Loucy (cell line): Measurements from ENCODE around the gene HPSE2.

Experiments used
- H2AFZ ChIP-seq: fragments of 200-600 bp; sonication (generic); 2 replicates; pipeline ENCODE4 v1.6.0; 2016; ENCODE audit warnings: antibody characterized with exemption, mild to moderate bottlenecking, low read length, moderate library complexity
- H3F3A ChIP-seq: fragments of 200-600 bp; 2 replicates; pipeline ENCODE4 v1.6.0; 2016; ENCODE audit warnings: antibody characterized with exemption, low read depth, mild to moderate bottlenecking
- H3K27me3 ChIP-seq: fragments of 200-600 bp; sonication (generic); 2 replicates; pipeline ENCODE4 v1.6.1; 2014; ENCODE audit warnings: low read length, mild to moderate bottlenecking; ENCODE audit not compliant: insufficient read depth, poor library complexity, severe bottlenecking
- H3K36me3 ChIP-seq: fragments of 200-600 bp; sonication (generic); 2 replicates; pipeline ENCODE4 v1.6.1; 2016; ENCODE audit warnings: low read length; ENCODE audit not compliant: insufficient read depth
- H3K4me1 ChIP-seq: fragments of 200-600 bp; sonication (generic); 2 replicates; pipeline ENCODE4 v1.5.1; 2014; ENCODE audit warnings: low read length, mild to moderate bottlenecking; ENCODE audit not compliant: insufficient read depth, poor library complexity, severe bottlenecking
- H3K4me2 ChIP-seq: fragments of 200-600 bp; sonication (generic); 2 replicates; pipeline ENCODE4 v1.6.0; 2014; ENCODE audit warnings: antibody characterized with exemption, low read length, low read depth, mild to moderate bottlenecking; ENCODE audit not compliant: poor library complexity, severe bottlenecking
- H3K4me3 ChIP-seq: fragments of 200-600 bp; sonication (generic); 2 replicates; pipeline ENCODE4 v1.5.1; 2014; ENCODE audit warnings: low read length, mild to moderate bottlenecking, mixed read lengths; ENCODE audit not compliant: poor library complexity, severe bottlenecking
- H3K79me2 ChIP-seq: fragments of 200-600 bp; sonication (generic); 2 replicates; pipeline ENCODE4 v1.6.1; 2014; ENCODE audit warnings: low read length; ENCODE audit not compliant: insufficient read depth
- H3K9ac ChIP-seq: fragments of 200-600 bp; sonication (generic); 2 replicates; pipeline ENCODE4 v1.6.0; 2014; ENCODE audit warnings: mild to moderate bottlenecking, low read depth, low read length, moderate library complexity; ENCODE audit not compliant: poor library complexity, severe bottlenecking
- H3K9me2 ChIP-seq: fragments of 200-600 bp; sonication (generic); replicated peaks from 2 replicates; pipeline ENCODE4 v1.6.1; 2016; ENCODE audit warnings: low read depth, low read length, mixed read lengths
- H3K9me3 ChIP-seq: fragments of 200-600 bp; sonication (generic); 2 replicates; pipeline ENCODE4 v1.6.1; 2014; ENCODE audit warnings: mild to moderate bottlenecking, antibody characterized with exemption, low read length, low read depth; ENCODE audit not compliant: insufficient read depth
- H4K20me1 ChIP-seq: fragments of 200-600 bp; sonication (generic); 2 replicates; pipeline ENCODE4 v1.6.0; 2014; ENCODE audit warnings: antibody characterized with exemption, low read length, mild to moderate bottlenecking; ENCODE audit not compliant: insufficient read depth, poor library complexity, severe bottlenecking
- EZH2phosphoT487 ChIP-seq: fragments of 200-600 bp; IDR thresholded peaks from 2 replicates; pipeline ENCODE4 v1.6.1; 2018; ENCODE audit warnings: antibody characterized with exemption, mild to moderate bottlenecking, moderate library complexity, borderline replicate concordance
- TF ChIP-seq, protein P1 (sequence below): fragments of 200-600 bp; sonication (generic); conservative IDR thresholded peaks from 2 replicates; pipeline ENCODE4 v1.5.1; 2014; ENCODE audit warnings: mild to moderate bottlenecking, antibody characterized with exemption, low read length

Gene HPSE2

DNA sequence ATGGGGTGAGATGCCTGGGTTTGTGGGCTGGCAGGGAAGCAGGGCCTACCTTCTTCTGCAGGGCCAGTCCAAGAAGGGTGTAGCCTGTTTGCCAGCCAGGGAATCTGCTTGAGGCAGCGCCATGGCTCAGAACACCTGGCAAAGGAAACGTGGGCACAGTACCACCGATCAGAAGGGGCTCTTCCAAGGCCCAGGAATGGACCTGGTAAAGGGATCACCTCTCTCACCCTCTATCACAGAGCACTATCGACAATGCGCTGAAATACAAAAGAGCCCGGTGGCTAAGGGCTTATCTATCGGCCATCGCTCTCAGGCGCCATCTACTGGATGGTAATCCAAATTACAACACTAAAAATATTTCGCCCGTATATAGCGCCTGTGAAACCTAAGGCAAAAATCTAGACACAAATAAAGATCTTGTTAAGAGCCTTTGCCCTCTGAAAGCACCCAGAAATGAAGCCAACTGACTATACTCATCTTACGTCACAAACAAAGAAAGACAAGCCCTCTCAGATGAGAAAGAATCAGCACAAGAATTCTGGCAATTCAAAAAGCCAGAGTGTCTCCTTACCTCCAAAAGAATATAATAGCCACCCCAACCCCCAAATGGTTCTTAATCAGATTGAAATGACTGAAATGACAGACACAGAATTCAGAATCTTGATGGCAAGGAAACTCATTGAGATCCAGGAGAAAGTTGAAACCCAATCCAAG is 571.2 kb downstream of the HPSE2 start:
- Histone ChIP-seq H3K9me2 (no peaks in the 10 kb centered on the region), H3K4me1 (no peaks in the 10 kb centered on the region), H3F3A (no peaks in the 10 kb centered on the region), H3K4me3 (no peak overlapping the region), H3K79me2 (no peaks in the 10 kb centered on the region), H3K9me3 (no peaks in the 10 kb centered on the region), H3K36me3 (no peaks in the 10 kb centered on the region), H3K9ac (no peak overlapping the region), H4K20me1 (no peaks in the 10 kb centered on the region), H3K4me2 (no peak overlapping the region), H3K27me3 (no peaks in the 10 kb centered on the region), H2AFZ (peak overlapping the region; percentile 94)
- TF ChIP-seq, protein P1, sequence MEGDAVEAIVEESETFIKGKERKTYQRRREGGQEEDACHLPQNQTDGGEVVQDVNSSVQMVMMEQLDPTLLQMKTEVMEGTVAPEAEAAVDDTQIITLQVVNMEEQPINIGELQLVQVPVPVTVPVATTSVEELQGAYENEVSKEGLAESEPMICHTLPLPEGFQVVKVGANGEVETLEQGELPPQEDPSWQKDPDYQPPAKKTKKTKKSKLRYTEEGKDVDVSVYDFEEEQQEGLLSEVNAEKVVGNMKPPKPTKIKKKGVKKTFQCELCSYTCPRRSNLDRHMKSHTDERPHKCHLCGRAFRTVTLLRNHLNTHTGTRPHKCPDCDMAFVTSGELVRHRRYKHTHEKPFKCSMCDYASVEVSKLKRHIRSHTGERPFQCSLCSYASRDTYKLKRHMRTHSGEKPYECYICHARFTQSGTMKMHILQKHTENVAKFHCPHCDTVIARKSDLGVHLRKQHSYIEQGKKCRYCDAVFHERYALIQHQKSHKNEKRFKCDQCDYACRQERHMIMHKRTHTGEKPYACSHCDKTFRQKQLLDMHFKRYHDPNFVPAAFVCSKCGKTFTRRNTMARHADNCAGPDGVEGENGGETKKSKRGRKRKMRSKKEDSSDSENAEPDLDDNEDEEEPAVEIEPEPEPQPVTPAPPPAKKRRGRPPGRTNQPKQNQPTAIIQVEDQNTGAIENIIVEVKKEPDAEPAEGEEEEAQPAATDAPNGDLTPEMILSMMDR, result peak; percentile 83
- no peak for TF ChIP-seq EZH2phosphoT487

DNA sequence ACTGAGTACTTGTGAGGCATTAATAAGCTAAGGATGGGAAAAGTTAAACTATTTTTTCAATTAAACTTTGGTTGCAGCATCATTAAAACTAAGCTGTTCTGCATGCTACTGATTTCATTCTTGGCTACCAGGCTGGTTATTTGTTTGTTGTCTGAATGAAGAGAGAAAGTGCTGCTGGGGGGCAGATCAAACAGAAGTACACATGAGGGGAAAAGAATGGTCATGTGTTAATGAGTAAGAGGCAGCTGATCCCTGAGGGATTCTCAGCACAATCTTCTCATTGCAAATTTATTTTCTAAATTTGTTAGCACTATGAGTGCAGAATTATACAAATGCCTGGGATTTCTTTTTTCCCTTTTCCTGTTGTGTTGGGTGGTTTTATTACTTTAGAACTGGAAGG is 575.7 kb downstream of the HPSE2 start:
- Histone ChIP-seq H3K9me2 (no peaks in the 10 kb centered on the region), H3K9ac (no peak overlapping the region), H4K20me1 (no peaks in the 10 kb centered on the region), H3K4me2 (no peak overlapping the region), H3F3A (no peaks in the 10 kb centered on the region), H2AFZ (no peak overlapping the region), H3K79me2 (no peaks in the 10 kb centered on the region), H3K4me3 (no peak overlapping the region), H3K4me1 (no peaks in the 10 kb centered on the region), H3K9me3 (no peaks in the 10 kb centered on the region), H3K27me3 (no peaks in the 10 kb centered on the region), H3K36me3 (no peaks in the 10 kb centered on the region)
- TF ChIP-seq, protein P1, result no peak
- TF ChIP-seq EZH2phosphoT487, result no peak

DNA sequence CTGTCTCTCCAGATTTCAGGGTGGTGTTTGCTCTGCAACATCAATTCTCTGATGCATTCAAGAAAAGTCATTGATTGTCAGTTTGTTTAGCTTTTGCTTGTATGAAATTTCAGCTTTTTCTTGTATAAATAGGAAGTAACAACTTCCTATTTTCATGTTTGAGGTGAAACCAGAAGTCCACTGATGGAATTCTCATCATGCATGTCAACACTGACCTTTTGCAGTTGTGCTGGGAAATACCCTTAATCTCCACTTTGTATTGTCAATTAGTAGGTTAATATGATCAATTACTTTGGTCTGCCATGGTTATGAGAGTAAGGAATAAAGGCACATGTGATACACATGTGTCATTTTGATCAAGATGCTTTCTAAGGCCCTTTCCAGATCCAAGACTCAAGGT is 580.2 kb downstream of the HPSE2 start:
- TF ChIP-seq, protein P1, result no peak
- TF ChIP-seq EZH2phosphoT487, result no peak
- no peaks in the 10 kb centered on the region for H3K79me2 ChIP-seq

More for the DNA sequence above, 580.2 kb downstream of the HPSE2 start:
- no peaks in the 10 kb centered on the region for H3K9me3 ChIP-seq
- no peaks in the 10 kb centered on the region for H3K4me1 ChIP-seq
- H3K9me2 ChIP-seq, result no peaks in the 10 kb centered on the region
- no peak overlapping the region for H3K9ac ChIP-seq
- H3K4me3 ChIP-seq, result no peak overlapping the region
- no peaks in the 10 kb centered on the region for H3K36me3 ChIP-seq
- no peaks in the 10 kb centered on the region for H3F3A ChIP-seq
- no peak overlapping the region for H3K4me2 ChIP-seq
- no peaks in the 10 kb centered on the region for H4K20me1 ChIP-seq
- no peak overlapping the region for H2AFZ ChIP-seq
- H3K27me3 ChIP-seq, result no peaks in the 10 kb centered on the region
